ENCODE results near the gene DCK. TPM values are rescaled to one million over a fixed set of nuclear protein-coding genes. Genes with fewer than 3 reads are reported as not detected.

The DCK gene
- total RNA-seq, 1 donor from 2014 or later: 57.1 TPM

- Histone ChIP-seq H3K9ac (no peak overlapping the region), H3K4me1 (no peaks in the 10 kb centered on the region), H3K27me3 (no peaks in the 10 kb centered on the region), H3K27ac (no peak overlapping the region), H2AFZ (replicated peaks) (no peak overlapping the region), H3K9me3 (ENCODE audit: low read depth) (no peaks in the 10 kb centered on the region), H3K36me3 (peaks cover 8% of the 10 kb centered on the region), H4K20me1 (ENCODE audit: low read depth) (no peaks in the 10 kb centered on the region), H3K4me3 (no peak overlapping the region), H3K79me2 (ENCODE audit: low read depth) (no peaks in the 10 kb centered on the region), H3F3A (ENCODE audit: low read depth) (no peaks in the 10 kb centered on the region), H3K4me2 (no peak overlapping the region)
- Mint-ChIP-seq H3K4me3 (no peak overlapping the region), H3K27ac (no peak overlapping the region), H3K36me3 (peaks cover 17% of the 10 kb centered on the region), H3K4me1 (no peaks in the 10 kb centered on the region), H3K9me3 (no peaks in the 10 kb centered on the region), H3K27me3 (ENCODE audit: insufficient read depth, low read depth) (no peaks in the 10 kb centered on the region)
- TF ChIP-seq EZH2 (IDR thresholded peaks at IDR 0.05): no peak
- no peak for TF ChIP-seq EZH2phosphoT487 (IDR thresholded peaks at IDR 0.05)
- no peak for TF ChIP-seq CTCF (IDR thresholded peaks at IDR 0.05)
- DNase-seq (ENCODE audit: low spot score): no peak
Measured at GRCh38 chr4:70976252-70976651, 17.2 kb upstream of the DCK start.

- Histone ChIP-seq H3K4me3 (no peak overlapping the region), H3K4me2 (no peak overlapping the region), H3K27me3 (no peaks in the 10 kb centered on the region), H3F3A (ENCODE audit: low read depth) (no peaks in the 10 kb centered on the region), H3K9me3 (ENCODE audit: low read depth) (no peaks in the 10 kb centered on the region), H3K79me2 (ENCODE audit: low read depth) (no peaks in the 10 kb centered on the region), H3K27ac (no peak overlapping the region), H2AFZ (replicated peaks) (no peak overlapping the region), H3K36me3 (peaks cover 11% of the 10 kb centered on the region), H3K9ac (no peak overlapping the region), H3K4me1 (no peaks in the 10 kb centered on the region), H4K20me1 (ENCODE audit: low read depth) (no peaks in the 10 kb centered on the region)
- TF ChIP-seq CTCF (IDR thresholded peaks at IDR 0.05) (no peak), EZH2phosphoT487 (IDR thresholded peaks at IDR 0.05) (no peak), EZH2 (IDR thresholded peaks at IDR 0.05) (no peak)
- DNase-seq (ENCODE audit: low spot score): no peak
- H3K36me3 Mint-ChIP-seq: peaks cover 11% of the 10 kb centered on the region
- no peaks in the 10 kb centered on the region for H3K27me3 Mint-ChIP-seq (ENCODE audit: insufficient read depth, low read depth)
- H3K4me3 Mint-ChIP-seq: no peak overlapping the region
- H3K4me1 Mint-ChIP-seq: no peaks in the 10 kb centered on the region
- H3K27ac Mint-ChIP-seq: no peak overlapping the region
- no peaks in the 10 kb centered on the region for H3K9me3 Mint-ChIP-seq
Measured at GRCh38 chr4:70979445-70980008, 13.9 kb upstream of the DCK start.

- TF ChIP-seq CTCF (IDR thresholded peaks at IDR 0.05) (no peak), EZH2phosphoT487 (IDR thresholded peaks at IDR 0.05) (no peak), EZH2 (IDR thresholded peaks at IDR 0.05) (no peak)
- Histone ChIP-seq H3K27me3 (no peaks in the 10 kb centered on the region), H3F3A (ENCODE audit: low read depth) (no peaks in the 10 kb centered on the region), H3K4me3 (no peak overlapping the region), H3K4me2 (no peak overlapping the region), H3K9me3 (ENCODE audit: low read depth) (no peaks in the 10 kb centered on the region), H4K20me1 (ENCODE audit: low read depth) (no peaks in the 10 kb centered on the region), H2AFZ (replicated peaks) (no peak overlapping the region), H3K27ac (no peak overlapping the region), H3K4me1 (no peaks in the 10 kb centered on the region), H3K79me2 (ENCODE audit: low read depth) (no peaks in the 10 kb centered on the region), H3K9ac (no peak overlapping the region), H3K36me3 (peaks cover 10% of the 10 kb centered on the region)
- DNase-seq (ENCODE audit: low spot score): no peak
- H3K9me3 Mint-ChIP-seq: no peaks in the 10 kb centered on the region
- no peaks in the 10 kb centered on the region for H3K4me1 Mint-ChIP-seq
- no peaks in the 10 kb centered on the region for H3K27me3 Mint-ChIP-seq (ENCODE audit: insufficient read depth, low read depth)
- peaks cover 8% of the 10 kb centered on the region for H3K36me3 Mint-ChIP-seq
- no peak overlapping the region for H3K4me3 Mint-ChIP-seq
- H3K27ac Mint-ChIP-seq: no peak overlapping the region
Measured at GRCh38 chr4:70980196-70980595, 13.3 kb upstream of the DCK start.
